PFSK-1 (cell line): ENCODE measurements around the gene TMEM156.

Source experiments
- POLR2AphosphoS5 ChIP-seq: IDR thresholded peaks from 2 replicates; pipeline ENCODE4 v1.6.1; 2012; ENCODE audit warnings: low read depth, mild to moderate bottlenecking, control low read depth, low read length, moderate library complexity
- REST ChIP-seq, 2 experiments: IDR thresholded peaks; 2 replicates each; pipeline versions ENCODE4 v1.6.1 to v1.8.0; 2011 to 2012; ENCODE audit warnings: low read depth in 2 of 2, low read length in 2 of 2, control low read depth in 1 of 2, inconsistent platforms in 1 of 2, mild to moderate bottlenecking in 1 of 2, moderate library complexity in 1 of 2; ENCODE audit not compliant: insufficient read depth in 1 of 2
- SIN3A ChIP-seq: IDR thresholded peaks from 2 replicates; pipeline ENCODE4 v1.6.1; 2012; ENCODE audit warnings: mild to moderate bottlenecking, low read length, moderate library complexity, borderline replicate concordance; ENCODE audit not compliant: insufficient read depth
- TAF1 ChIP-seq: IDR thresholded peaks from 2 replicates; pipeline ENCODE4 v1.6.1; 2012; ENCODE audit warnings: low read length, control low read depth, borderline replicate concordance; ENCODE audit not compliant: insufficient read depth

GRCh38 chr4:38930204-38930603 is 102.0 kb downstream of the TMEM156 start:
- no peak for TF ChIP-seq REST (IDR thresholded peaks at IDR 0.05; ENCODE audit: insufficient read depth in 1 of 2, low read depth in 2 of 2, low read length in 2 of 2)
- no peak for TF ChIP-seq POLR2AphosphoS5
- TF ChIP-seq TAF1: no peak
- TF ChIP-seq SIN3A: no peak
